Neural crest cell (in vitro differentiated cells): Measurements from ENCODE around the gene NRXN3. TPM values are rescaled to one million over a fixed set of nuclear protein-coding genes. Genes with fewer than 3 reads are reported as not detected.

ENCODE experiments used
- DNase-seq: peaks from one replicate; pipeline ENCODE4 v3.0.0; 2021; ENCODE audit warnings: low read depth, mixed read lengths, low spot score
- H3K27ac Mint-ChIP-seq: one replicate; pipeline ENCODE4 v1.8.0; 2021; ENCODE audit warnings: mild to moderate bottlenecking, mixed read lengths; ENCODE audit not compliant: unreplicated experiment
- H3K27me3 Mint-ChIP-seq: 2 replicates; pipeline ENCODE4 v1.8.0; 2021; ENCODE audit warnings: low read depth, mild to moderate bottlenecking, mixed read lengths
- H3K36me3 Mint-ChIP-seq: 2 replicates; pipeline ENCODE4 v1.8.0; 2021; ENCODE audit warnings: low read depth, mild to moderate bottlenecking, mixed read lengths
- H3K4me1 Mint-ChIP-seq: 2 replicates; pipeline ENCODE4 v1.8.0; 2021; ENCODE audit warnings: mixed read lengths
- H3K4me3 Mint-ChIP-seq: one replicate; pipeline ENCODE4 v1.8.0; 2021; ENCODE audit warnings: mild to moderate bottlenecking, mixed read lengths
- H3K9me3 Mint-ChIP-seq: 2 replicates; pipeline ENCODE4 v1.8.0; 2021; ENCODE audit warnings: mixed read lengths
- CTCF ChIP-seq: fragments of 200-600 bp; sonication (generic); conservative IDR thresholded peaks from 2 replicates; pipeline ENCODE4 v1.5.0; 2021; ENCODE audit warnings: antibody characterized with exemption, mild to moderate bottlenecking
- total RNA-seq: library from RNA; stranded (reverse); gene quantifications from 2 replicates; pipeline ENCODE4 v1.2.1, GENCODE V29; 2021

The NRXN3 gene
- total RNA-seq, 1 donor from 2014 or later = 2.5 TPM

GRCh38 chr14:79551523-79551922, 1381.3 kb downstream of the NRXN3 start:
- no peak overlapping the region for H3K27ac Mint-ChIP-seq
- no peak for TF ChIP-seq CTCF
- H3K4me3 Mint-ChIP-seq = no peak overlapping the region
- no peak for DNase-seq
- no peaks in the 10 kb centered on the region for H3K27me3 Mint-ChIP-seq
- H3K4me1 Mint-ChIP-seq = no peaks in the 10 kb centered on the region
- peaks cover 2% of the 10 kb centered on the region for H3K9me3 Mint-ChIP-seq
- no peaks in the 10 kb centered on the region for H3K36me3 Mint-ChIP-seq

GRCh38 chr14:79552778-79553177, 1382.6 kb downstream of the NRXN3 start:
- peaks cover 2% of the 10 kb centered on the region for H3K9me3 Mint-ChIP-seq
- H3K4me1 Mint-ChIP-seq = no peaks in the 10 kb centered on the region
- no peak for DNase-seq
- TF ChIP-seq CTCF = no peak
- no peak overlapping the region for H3K4me3 Mint-ChIP-seq
- no peaks in the 10 kb centered on the region for H3K27me3 Mint-ChIP-seq
- H3K36me3 Mint-ChIP-seq = no peaks in the 10 kb centered on the region
- no peak overlapping the region for H3K27ac Mint-ChIP-seq

GRCh38 chr14:79554816-79555215, 1384.6 kb downstream of the NRXN3 start:
- no peak for TF ChIP-seq CTCF
- DNase-seq = no peak
- no peak overlapping the region for H3K4me3 Mint-ChIP-seq
- H3K4me1 Mint-ChIP-seq = no peaks in the 10 kb centered on the region
- H3K36me3 Mint-ChIP-seq = no peaks in the 10 kb centered on the region
- H3K27ac Mint-ChIP-seq = no peak overlapping the region
- no peaks in the 10 kb centered on the region for H3K27me3 Mint-ChIP-seq
- H3K9me3 Mint-ChIP-seq = peaks cover 8% of the 10 kb centered on the region

- DNase-seq = no peak
- H3K36me3 Mint-ChIP-seq = no peaks in the 10 kb centered on the region
- no peaks in the 10 kb centered on the region for H3K4me1 Mint-ChIP-seq
- no peaks in the 10 kb centered on the region for H3K27me3 Mint-ChIP-seq
- peaks cover 8% of the 10 kb centered on the region for H3K9me3 Mint-ChIP-seq
- H3K4me3 Mint-ChIP-seq = no peak overlapping the region
- H3K27ac Mint-ChIP-seq = no peak overlapping the region
- TF ChIP-seq CTCF = no peak
These were observed 1385.3 kb downstream of the NRXN3 start for GRCh38 chr14:79555429-79555828.

- Mint-ChIP-seq H3K4me1 (peaks cover 16% of the 10 kb centered on the region), H3K4me3 (no peak overlapping the region)
These were observed 1387.1 kb downstream of the NRXN3 start for GRCh38 chr14:79557309-79557708.

More at GRCh38 chr14:79557309-79557708, 1387.1 kb downstream of the NRXN3 start:
- Mint-ChIP-seq H3K36me3 (no peaks in the 10 kb centered on the region), H3K27me3 (no peaks in the 10 kb centered on the region), H3K27ac (no peak overlapping the region), H3K9me3 (peaks cover 8% of the 10 kb centered on the region)
- no peak for DNase-seq
- no peak for TF ChIP-seq CTCF
